Body of pancreas (tissue), 4 donors: ENCODE measurements around the gene DAZAP1.

Experiments
- POLR2A ChIP-seq, 3 donors: fragments of 450-650 bp; IDR thresholded peaks; one replicate each; pipeline ENCODE4 v1.6.1; 2016; ENCODE audit warnings: antibody characterized with exemption in 3 of 3, mild to moderate bottlenecking in 2 of 3
- TF ChIP-seq, protein P1 (sequence below), 7 experiments: fragments of 450-650 bp in 4 of 7; fragments of 200-600 bp in 3 of 7; sonication (generic) in 3 of 7; IDR thresholded peaks; one replicate each; pipeline ENCODE4 v1.5.1; 2016 to 2019; ENCODE audit warnings: antibody characterized with exemption in 7 of 7

DNA sequence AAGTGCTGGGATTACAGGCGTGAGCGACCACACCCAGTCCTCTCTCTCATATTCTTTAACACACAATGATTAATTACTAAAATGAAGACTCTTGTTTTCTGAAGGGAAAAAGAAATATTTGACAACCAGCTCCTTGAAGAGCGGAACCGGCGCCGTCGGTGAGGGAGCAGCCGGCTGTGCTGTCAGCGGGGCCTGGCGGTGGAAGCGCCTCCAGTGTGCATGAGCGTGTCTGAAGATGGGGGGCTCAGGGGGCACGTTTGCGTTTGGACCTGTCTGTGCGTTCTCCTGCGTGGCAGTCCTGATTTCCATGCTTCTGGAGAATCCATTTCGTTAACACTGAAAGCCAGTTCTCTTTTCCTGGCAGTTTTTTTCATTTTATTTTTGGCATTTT lies 31.0 kb upstream of the DAZAP1 start:
- TF ChIP-seq, protein P1, sequence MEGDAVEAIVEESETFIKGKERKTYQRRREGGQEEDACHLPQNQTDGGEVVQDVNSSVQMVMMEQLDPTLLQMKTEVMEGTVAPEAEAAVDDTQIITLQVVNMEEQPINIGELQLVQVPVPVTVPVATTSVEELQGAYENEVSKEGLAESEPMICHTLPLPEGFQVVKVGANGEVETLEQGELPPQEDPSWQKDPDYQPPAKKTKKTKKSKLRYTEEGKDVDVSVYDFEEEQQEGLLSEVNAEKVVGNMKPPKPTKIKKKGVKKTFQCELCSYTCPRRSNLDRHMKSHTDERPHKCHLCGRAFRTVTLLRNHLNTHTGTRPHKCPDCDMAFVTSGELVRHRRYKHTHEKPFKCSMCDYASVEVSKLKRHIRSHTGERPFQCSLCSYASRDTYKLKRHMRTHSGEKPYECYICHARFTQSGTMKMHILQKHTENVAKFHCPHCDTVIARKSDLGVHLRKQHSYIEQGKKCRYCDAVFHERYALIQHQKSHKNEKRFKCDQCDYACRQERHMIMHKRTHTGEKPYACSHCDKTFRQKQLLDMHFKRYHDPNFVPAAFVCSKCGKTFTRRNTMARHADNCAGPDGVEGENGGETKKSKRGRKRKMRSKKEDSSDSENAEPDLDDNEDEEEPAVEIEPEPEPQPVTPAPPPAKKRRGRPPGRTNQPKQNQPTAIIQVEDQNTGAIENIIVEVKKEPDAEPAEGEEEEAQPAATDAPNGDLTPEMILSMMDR (IDR thresholded peaks at IDR 0.05) = no peak
- no peak for TF ChIP-seq POLR2A (IDR thresholded peaks at IDR 0.05)
